HepG2 (cell line): Measurements from ENCODE around the gene ZNF154. TPM values are rescaled to one million over a fixed set of nuclear protein-coding genes. Genes with fewer than 3 reads are reported as not detected.

ENCODE experiments used
- ARID3A ChIP-seq: IDR thresholded peaks from 2 replicates; pipeline ENCODE4 v1.6.1; 2012; ENCODE audit warnings: low read depth, low read length, improper control_type of control experiment
- GPBP1L1 ChIP-seq: sonication (generic); formaldehyde crosslinking; IDR thresholded peaks from 2 replicates; pipeline ENCODE4 v1.5.0; 2020; ENCODE audit warnings: mild to moderate bottlenecking, missing genetic modification reagents
- IKZF4 ChIP-seq: sonication (generic); formaldehyde crosslinking; IDR thresholded peaks from 2 replicates; pipeline ENCODE4 v1.5.1; 2020; ENCODE audit warnings: borderline replicate concordance, mild to moderate bottlenecking, low read depth, missing genetic modification reagents; ENCODE audit errors: not compliant biosample characterization
- KIAA2018 ChIP-seq: sonication (generic); formaldehyde crosslinking; IDR thresholded peaks from 2 replicates; pipeline ENCODE4 v1.5.0; 2020; ENCODE audit warnings: mild to moderate bottlenecking, missing genetic modification reagents, borderline replicate concordance
- KLF13 ChIP-seq: sonication (generic); formaldehyde crosslinking; IDR thresholded peaks from 2 replicates; pipeline ENCODE4 v1.4.0; 2020; ENCODE audit warnings: mild to moderate bottlenecking, missing genetic modification reagents
- MTA3 ChIP-seq: sonication (generic); formaldehyde crosslinking; IDR thresholded peaks from 2 replicates; pipeline ENCODE4 v1.4.0; 2020; ENCODE audit warnings: missing genetic modification reagents
- ZBTB34 ChIP-seq: sonication (generic); formaldehyde crosslinking; IDR thresholded peaks from 2 replicates; pipeline ENCODE4 v1.8.0; 2022; ENCODE audit warnings: mild to moderate bottlenecking, missing genetic modification reagents
- ZBTB39 ChIP-seq: sonication (generic); formaldehyde crosslinking; IDR thresholded peaks from 2 replicates; pipeline ENCODE4 v1.5.0; 2020; ENCODE audit warnings: missing genetic modification reagents
- ZBTB7B ChIP-seq: sonication (generic); formaldehyde crosslinking; IDR thresholded peaks from 2 replicates; pipeline ENCODE4 v1.4.0; 2020; ENCODE audit warnings: missing genetic modification reagents
- ZNF850 ChIP-seq: sonication (generic); formaldehyde crosslinking; conservative IDR thresholded peaks from 2 replicates; pipeline ENCODE4 v1.9.0; 2021; ENCODE audit warnings: mild to moderate bottlenecking, missing genetic modification reagents
- polyA plus RNA-seq, 8 experiments: library from polyadenylated mRNA; depleted of rRNA in 3 of 8; stranded (reverse) in 7 of 8; unstranded in 1 of 8; fragments of >200 nt; fragmentation: Illumina TruSeq in 4 of 8; extraction: Trizol in 4 of 8; gene quantifications; 2 replicates each; pipeline versions ENCODE4 v1.2.1 to v1.2.3, GENCODE V29; 2011 to 2016; ENCODE audit warnings: low read depth in 4 of 8, missing spikeins in 1 of 8, mixed read lengths in 1 of 8; ENCODE audit not compliant: insufficient read depth in 1 of 8
- total RNA-seq, 5 experiments: library from RNA; depleted of rRNA; stranded (reverse); fragments of >200 nt; fragmentation: Illumina TruSeq; extraction: Trizol; gene quantifications; 2 replicates each; pipeline ENCODE4 v1.2.3, GENCODE V29; 2016; ENCODE audit warnings: low read depth in 1 of 5

ZNF154 gene
- total and polyA plus RNA-seq, 2 of the 13 experiments (the other 11 are each of a cell fraction or from before 2014, with no cell fraction given): not detected

- TF ChIP-seq ARID3A (no peak), IKZF4 (CRISPR knock-in tag) (no peak), ZBTB7B (CRISPR knock-in tag) (peak; percentile 50; the same call in 1 of the 2 replicates), ZBTB34 (peak; percentile 62; the same call in 1 of the 2 replicates), ZNF850 (CRISPR knock-in tag) (no peak), MTA3 (CRISPR knock-in tag) (no peak), KIAA2018 (no peak), KLF13 (CRISPR knock-in tag) (no peak), GPBP1L1 (no peak), ZBTB39 (CRISPR knock-in tag) (no peak)
Observed at GRCh38 chr19:57664269-57665127, 44.5 kb downstream of the ZNF154 start (continued).
